Gastroesophageal sphincter (tissue), 3 donors: ENCODE results near the gene NDOR1.

ENCODE experiments used
- CTCF ChIP-seq, 4 experiments: fragments of 200-600 bp in 2 of 4; fragments of 450-650 bp in 2 of 4; sonication (generic) in 1 of 4; IDR thresholded peaks; one replicate each; pipeline ENCODE4 v1.5.1; 2017 to 2019; ENCODE audit warnings: antibody characterized with exemption in 4 of 4, mild to moderate bottlenecking in 2 of 4, moderate library complexity in 2 of 4
- EP300 ChIP-seq: sonication (generic); formaldehyde crosslinking; IDR thresholded peaks from one replicate; pipeline ENCODE4 v1.6.1; 2017; ENCODE audit warnings: antibody characterized with exemption, mild to moderate bottlenecking

- TF ChIP-seq CTCF (IDR thresholded peaks at IDR 0.05) = no peak
- no peak for TF ChIP-seq EP300
Measured at GRCh38 chr9:137187386-137187785, 18.1 kb upstream of the NDOR1 start.
